OCI-LY7 (cell line): Measurements from ENCODE around the gene OTOF. TPM values are rescaled to one million over a fixed set of nuclear protein-coding genes. Genes with fewer than 3 reads are reported as not detected.

Experiments
- BruUV-seq: library from RNA; stranded (reverse); fragments of 400-500 nt; replicated peaks from 2 replicates; lab custom pipeline; 2021; lab: Mats Ljungman, UMichigan
- CTCF ChIA-PET: fragments of 300-600 bp; sonication (Branson Sonifier 250); formaldehyde crosslinking; loops from one replicate; lab custom pipeline; 2022; ENCODE audit warnings: antibody characterized with exemption; ENCODE audit not compliant: unreplicated experiment; lab: Charles Lee
- POLR2A ChIA-PET: fragments of 300-600 bp; sonication (Branson Sonifier 250); formaldehyde crosslinking; loops from one replicate; lab custom pipeline; 2022; ENCODE audit warnings: antibody characterized with exemption; lab: Charles Lee
- DNase-seq: peaks from one replicate; pipeline ENCODE4 v3.0.0-alpha.2; 2015; ENCODE audit warnings: low spot score
- H2AFZ ChIP-seq: fragments of 200-600 bp; sonication (generic), shearing (Covaris generic); 2 replicates; pipeline ENCODE4 v1.6.1; 2014; ENCODE audit warnings: mild to moderate bottlenecking, antibody characterized with exemption, low read length, moderate library complexity
- H3K27ac ChIP-seq: fragments of 200-600 bp; sonication (generic); 2 replicates; pipeline ENCODE4 v1.5.1; 2014; ENCODE audit warnings: mixed run types, low read depth, mild to moderate bottlenecking, moderate library complexity, low read length, inconsistent platforms; ENCODE audit not compliant: poor library complexity, severe bottlenecking
- H3K36me3 ChIP-seq: fragments of 200-600 bp; sonication (generic); 2 replicates; pipeline ENCODE4 v1.6.1; 2014; ENCODE audit warnings: mild to moderate bottlenecking, antibody characterized with exemption, low read length, moderate library complexity, mixed read lengths; ENCODE audit not compliant: insufficient read depth
- H3K4me1 ChIP-seq: fragments of 200-600 bp; sonication (generic); 2 replicates; pipeline ENCODE4 v1.5.1; 2014; ENCODE audit warnings: mild to moderate bottlenecking, low read length; ENCODE audit not compliant: insufficient read depth, poor library complexity, severe bottlenecking
- H3K4me2 ChIP-seq: fragments of 200-600 bp; sonication (generic); 2 replicates; pipeline ENCODE4 v1.6.1; 2014; ENCODE audit warnings: mild to moderate bottlenecking, low read length
- H3K4me3 ChIP-seq: fragments of 200-600 bp; sonication (generic); 2 replicates; pipeline ENCODE4 v1.5.1; 2014; ENCODE audit warnings: mild to moderate bottlenecking, low read depth, low read length; ENCODE audit not compliant: poor library complexity, severe bottlenecking
- H3K79me2 ChIP-seq: fragments of 200-600 bp; sonication (generic); 2 replicates; pipeline ENCODE4 v1.6.1; 2016; ENCODE audit warnings: low read depth, mild to moderate bottlenecking, low read length, moderate library complexity, mixed read lengths; ENCODE audit not compliant: insufficient read depth
- H3K9me2 ChIP-seq: fragments of 200-600 bp; sonication (generic); 2 replicates; pipeline ENCODE4 v1.6.1; 2016; ENCODE audit warnings: mild to moderate bottlenecking, low read length, mixed read lengths; ENCODE audit not compliant: insufficient read depth
- H3K9me3 ChIP-seq: fragments of 200-600 bp; sonication (generic); 2 replicates; pipeline ENCODE4 v1.6.1; 2014; ENCODE audit warnings: mild to moderate bottlenecking, mixed run types, low read length, mixed read lengths
- H4K20me1 ChIP-seq: fragments of 200-600 bp; sonication (generic); 2 replicates; pipeline ENCODE4 v1.6.1; 2014; ENCODE audit warnings: mild to moderate bottlenecking, antibody characterized with exemption, low read length, moderate library complexity, mixed read lengths; ENCODE audit not compliant: insufficient read depth
- EZH2phosphoT487 ChIP-seq: fragments of 200-600 bp; sonication (generic); IDR thresholded peaks from 2 replicates; pipeline ENCODE4 v1.6.1; 2018; ENCODE audit warnings: low read depth, borderline replicate concordance, mild to moderate bottlenecking, mixed run types, antibody characterized with exemption, low read length, moderate library complexity, mixed read lengths
- intact Hi-C: fragments of 100-400 bp; cut with micrococcal nuclease; formaldehyde crosslinking; loops from one replicate; pipeline ENCODE4 v1.10.0; 2022; ENCODE audit not compliant: unreplicated experiment
- total RNA-seq, 2 experiments: library from RNA; depleted of rRNA in 1 of 2; stranded (reverse); fragments of >200 nt in 1 of 2; shearing (Covaris generic) in 1 of 2; gene quantifications; 2 replicates each; pipeline ENCODE4 v1.2.3, GENCODE V29; 2014 to 2022
- TF ChIP-seq, protein P1 (sequence below): fragments of 200-600 bp; sonication (generic); conservative IDR thresholded peaks from 2 replicates; pipeline ENCODE4 v1.5.1; 2014; ENCODE audit warnings: mild to moderate bottlenecking, antibody characterized with exemption, low read length, moderate library complexity, mixed read lengths

OTOF gene
- total RNA-seq, 2 experiments from 2014 or later, result not detected

DNA sequence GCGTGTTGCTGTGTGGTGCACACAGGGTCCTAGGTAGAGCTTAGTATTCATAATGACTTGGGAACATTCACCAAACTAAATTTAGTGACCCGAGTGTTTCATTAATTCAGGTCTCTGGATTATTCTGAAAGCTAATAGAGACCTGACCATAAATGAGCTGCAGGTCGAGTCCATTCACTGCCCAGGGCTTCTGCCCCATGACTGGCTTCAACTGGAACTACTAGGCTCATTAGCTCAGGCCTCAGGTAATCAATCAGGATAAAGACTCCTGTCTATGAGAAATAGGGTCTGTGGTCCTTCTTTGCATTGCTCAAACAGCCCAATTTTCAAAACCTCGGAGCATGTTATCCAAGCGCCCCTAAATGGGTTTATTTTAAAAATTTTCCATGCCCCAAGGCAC lies 30.0 kb upstream of the OTOF start:
- no peaks in the 10 kb centered on the region for H3K9me2 ChIP-seq
- TF ChIP-seq, protein P1, sequence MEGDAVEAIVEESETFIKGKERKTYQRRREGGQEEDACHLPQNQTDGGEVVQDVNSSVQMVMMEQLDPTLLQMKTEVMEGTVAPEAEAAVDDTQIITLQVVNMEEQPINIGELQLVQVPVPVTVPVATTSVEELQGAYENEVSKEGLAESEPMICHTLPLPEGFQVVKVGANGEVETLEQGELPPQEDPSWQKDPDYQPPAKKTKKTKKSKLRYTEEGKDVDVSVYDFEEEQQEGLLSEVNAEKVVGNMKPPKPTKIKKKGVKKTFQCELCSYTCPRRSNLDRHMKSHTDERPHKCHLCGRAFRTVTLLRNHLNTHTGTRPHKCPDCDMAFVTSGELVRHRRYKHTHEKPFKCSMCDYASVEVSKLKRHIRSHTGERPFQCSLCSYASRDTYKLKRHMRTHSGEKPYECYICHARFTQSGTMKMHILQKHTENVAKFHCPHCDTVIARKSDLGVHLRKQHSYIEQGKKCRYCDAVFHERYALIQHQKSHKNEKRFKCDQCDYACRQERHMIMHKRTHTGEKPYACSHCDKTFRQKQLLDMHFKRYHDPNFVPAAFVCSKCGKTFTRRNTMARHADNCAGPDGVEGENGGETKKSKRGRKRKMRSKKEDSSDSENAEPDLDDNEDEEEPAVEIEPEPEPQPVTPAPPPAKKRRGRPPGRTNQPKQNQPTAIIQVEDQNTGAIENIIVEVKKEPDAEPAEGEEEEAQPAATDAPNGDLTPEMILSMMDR, result no peak
- no peak for TF ChIP-seq EZH2phosphoT487
- intact Hi-C loops, result no loop called here
- no peak overlapping the region for H3K4me2 ChIP-seq
- H4K20me1 ChIP-seq, result no peaks in the 10 kb centered on the region
- no peak overlapping the region for H2AFZ ChIP-seq
- no peak overlapping the region for H3K4me3 ChIP-seq
- DNase-seq, result no peak
- no peaks in the 10 kb centered on the region for H3K4me1 ChIP-seq
- CTCF ChIA-PET, result no interaction called here
- H3K79me2 ChIP-seq, result no peaks in the 10 kb centered on the region
- H3K9me3 ChIP-seq, result no peaks in the 10 kb centered on the region
- H3K27ac ChIP-seq, result no peak overlapping the region
- POLR2A ChIA-PET, result no interaction called here
- no TSS peak for BruUV-seq
- no peaks in the 10 kb centered on the region for H3K36me3 ChIP-seq

DNA sequence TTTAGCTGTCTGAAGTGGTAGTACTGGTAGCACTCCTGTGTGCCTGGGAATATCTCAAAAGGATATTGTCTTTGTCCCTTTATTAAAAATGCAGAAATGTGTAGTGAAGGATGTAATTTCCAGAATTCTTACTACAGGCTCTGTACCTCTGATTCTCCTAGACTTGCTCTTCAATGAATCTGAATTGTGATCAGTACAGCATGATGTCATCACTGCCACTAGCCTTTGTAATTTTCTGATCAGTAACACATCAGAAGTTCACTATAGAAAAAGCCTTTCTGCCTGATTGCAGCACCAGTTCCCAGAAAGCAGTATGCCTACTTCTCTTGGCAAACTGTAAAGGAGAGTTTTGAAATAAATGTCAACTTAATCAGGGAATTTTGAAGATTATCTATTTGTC lies 29.2 kb upstream of the OTOF start:
- intact Hi-C loops, result no loop called here
- Histone ChIP-seq H2AFZ (no peak overlapping the region), H3K4me1 (no peaks in the 10 kb centered on the region), H3K9me2 (no peaks in the 10 kb centered on the region), H3K79me2 (no peaks in the 10 kb centered on the region), H4K20me1 (no peaks in the 10 kb centered on the region), H3K9me3 (no peaks in the 10 kb centered on the region), H3K36me3 (no peaks in the 10 kb centered on the region), H3K27ac (no peak overlapping the region), H3K4me3 (no peak overlapping the region), H3K4me2 (no peak overlapping the region)
- no peak for DNase-seq
- BruUV-seq, result no TSS peak
- POLR2A ChIA-PET, result no interaction called here
- TF ChIP-seq EZH2phosphoT487, result no peak
- TF ChIP-seq, protein P1, result no peak
- CTCF ChIA-PET, result no interaction called here

DNA sequence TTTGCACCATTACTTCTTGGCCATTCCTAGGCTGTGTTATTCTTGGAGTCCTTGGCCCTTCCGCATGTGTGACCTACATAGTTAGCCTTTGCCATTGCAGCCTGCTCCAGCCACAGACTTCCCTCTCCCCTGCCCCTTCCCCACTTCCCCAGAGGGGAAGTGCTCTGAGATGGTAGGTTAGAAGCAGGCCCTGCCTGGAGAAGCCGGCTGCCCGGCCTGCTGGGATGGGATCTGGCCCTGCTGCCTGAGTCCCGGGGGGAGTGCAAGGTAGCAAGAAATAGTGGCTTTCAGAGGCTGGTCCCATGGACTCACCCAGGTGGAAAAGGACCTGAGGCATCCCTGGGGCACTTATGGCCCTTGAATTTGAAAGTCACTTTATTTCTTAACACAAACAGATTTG lies 28.4 kb upstream of the OTOF start:
- intact Hi-C loops, result no loop called here
- no peak for TF ChIP-seq EZH2phosphoT487
- TF ChIP-seq, protein P1, result no peak
- ChIA-PET CTCF (no interaction called here), POLR2A (no interaction called here)
- Histone ChIP-seq H3K36me3 (no peaks in the 10 kb centered on the region), H2AFZ (no peak overlapping the region), H3K4me2 (no peak overlapping the region), H3K4me1 (no peaks in the 10 kb centered on the region), H3K9me2 (no peaks in the 10 kb centered on the region), H3K79me2 (no peaks in the 10 kb centered on the region), H4K20me1 (no peaks in the 10 kb centered on the region), H3K4me3 (no peak overlapping the region), H3K27ac (no peak overlapping the region), H3K9me3 (no peaks in the 10 kb centered on the region)
- DNase-seq, result no peak
- no TSS peak for BruUV-seq
